Calu3 (cell line): ENCODE results near the gene SLC35F1. TPM values are rescaled to one million over a fixed set of nuclear protein-coding genes. Genes with fewer than 3 reads are reported as not detected.

Experiments
- BruUV-seq: library from RNA; stranded (reverse); fragments of 400-500 nt; replicated peaks from 2 replicates; lab custom pipeline; 2021; lab: Mats Ljungman, UMichigan
- CTCF ChIA-PET: fragments of 300-600 bp; sonication (Branson Sonifier 250); formaldehyde crosslinking; loops from one replicate; lab custom pipeline; 2022; ENCODE audit warnings: antibody characterized with exemption; lab: Charles Lee
- DNase-seq: peaks from one replicate; pipeline ENCODE4 v3.0.0; 2022
- H3K27ac Mint-ChIP-seq: one replicate; pipeline ENCODE4 v1.8.0; 2022; ENCODE audit warnings: mixed read lengths; ENCODE audit not compliant: unreplicated experiment
- H3K27me3 Mint-ChIP-seq: one replicate; pipeline ENCODE4 v1.8.0; 2022; ENCODE audit warnings: mixed read lengths; ENCODE audit not compliant: unreplicated experiment
- H3K36me3 Mint-ChIP-seq: one replicate; pipeline ENCODE4 v1.8.0; 2022; ENCODE audit warnings: mild to moderate bottlenecking, moderate library complexity, mixed read lengths; ENCODE audit not compliant: insufficient read depth, unreplicated experiment
- H3K4me1 Mint-ChIP-seq: one replicate; pipeline ENCODE4 v1.8.0; 2022; ENCODE audit warnings: mild to moderate bottlenecking, low read depth, mixed read lengths; ENCODE audit not compliant: unreplicated experiment
- H3K4me3 Mint-ChIP-seq: one replicate; pipeline ENCODE4 v1.8.0; 2022; ENCODE audit warnings: mild to moderate bottlenecking, low read depth, moderate library complexity, mixed read lengths; ENCODE audit not compliant: unreplicated experiment
- H3K9me3 Mint-ChIP-seq: one replicate; pipeline ENCODE4 v1.8.0; 2022; ENCODE audit warnings: low read depth, mixed read lengths; ENCODE audit not compliant: unreplicated experiment
- intact Hi-C: fragments of 100-400 bp; cut with micrococcal nuclease; formaldehyde crosslinking; loops from one replicate; pipeline ENCODE4 v1.10.0; 2022; ENCODE audit not compliant: unreplicated experiment
- total RNA-seq: library from RNA; stranded (reverse); gene quantifications from 2 replicates; pipeline ENCODE4 v1.2.3, GENCODE V29; 2022
- TF ChIP-seq, protein P1 (sequence below): fragments of 200-600 bp; IDR thresholded peaks from one replicate; pipeline ENCODE4 v1.8.0; 2022; ENCODE audit warnings: antibody characterized with exemption; ENCODE audit not compliant: unreplicated experiment

Gene SLC35F1
- total RNA-seq, 1 experiment from 2014 or later: not detected

DNA sequence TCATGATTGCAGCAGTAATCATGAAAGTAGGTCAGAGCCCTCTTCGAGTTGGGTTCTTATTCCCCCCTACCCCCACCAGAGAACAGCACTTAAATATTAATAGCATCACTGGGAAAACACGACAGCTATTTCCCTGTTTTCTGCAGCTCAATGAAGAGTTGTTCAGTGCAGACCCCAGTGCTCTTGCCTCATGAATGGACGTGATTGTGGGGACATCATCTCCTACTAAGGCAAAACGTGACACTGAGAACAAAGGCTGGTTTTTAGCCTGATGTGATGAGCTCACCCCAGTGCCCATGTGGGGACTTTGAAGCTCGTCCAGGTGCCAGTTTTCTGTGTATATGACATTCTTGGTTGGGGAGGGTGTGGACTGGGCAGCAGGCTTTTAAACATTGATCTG lies 105.9 kb downstream of the SLC35F1 start:
- H3K9me3 Mint-ChIP-seq: peaks cover 3% of the 10 kb centered on the region
- no peaks in the 10 kb centered on the region for H3K36me3 Mint-ChIP-seq
- H3K4me1 Mint-ChIP-seq: no peaks in the 10 kb centered on the region
- CTCF ChIA-PET: no interaction called here
- intact Hi-C loops: no loop called here
- H3K4me3 Mint-ChIP-seq: no peak overlapping the region
- TF ChIP-seq, protein P1, sequence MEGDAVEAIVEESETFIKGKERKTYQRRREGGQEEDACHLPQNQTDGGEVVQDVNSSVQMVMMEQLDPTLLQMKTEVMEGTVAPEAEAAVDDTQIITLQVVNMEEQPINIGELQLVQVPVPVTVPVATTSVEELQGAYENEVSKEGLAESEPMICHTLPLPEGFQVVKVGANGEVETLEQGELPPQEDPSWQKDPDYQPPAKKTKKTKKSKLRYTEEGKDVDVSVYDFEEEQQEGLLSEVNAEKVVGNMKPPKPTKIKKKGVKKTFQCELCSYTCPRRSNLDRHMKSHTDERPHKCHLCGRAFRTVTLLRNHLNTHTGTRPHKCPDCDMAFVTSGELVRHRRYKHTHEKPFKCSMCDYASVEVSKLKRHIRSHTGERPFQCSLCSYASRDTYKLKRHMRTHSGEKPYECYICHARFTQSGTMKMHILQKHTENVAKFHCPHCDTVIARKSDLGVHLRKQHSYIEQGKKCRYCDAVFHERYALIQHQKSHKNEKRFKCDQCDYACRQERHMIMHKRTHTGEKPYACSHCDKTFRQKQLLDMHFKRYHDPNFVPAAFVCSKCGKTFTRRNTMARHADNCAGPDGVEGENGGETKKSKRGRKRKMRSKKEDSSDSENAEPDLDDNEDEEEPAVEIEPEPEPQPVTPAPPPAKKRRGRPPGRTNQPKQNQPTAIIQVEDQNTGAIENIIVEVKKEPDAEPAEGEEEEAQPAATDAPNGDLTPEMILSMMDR: no peak
- H3K27ac Mint-ChIP-seq: no peak overlapping the region
- no TSS peak for BruUV-seq
- no peak for DNase-seq
- H3K27me3 Mint-ChIP-seq: no peaks in the 10 kb centered on the region

DNA sequence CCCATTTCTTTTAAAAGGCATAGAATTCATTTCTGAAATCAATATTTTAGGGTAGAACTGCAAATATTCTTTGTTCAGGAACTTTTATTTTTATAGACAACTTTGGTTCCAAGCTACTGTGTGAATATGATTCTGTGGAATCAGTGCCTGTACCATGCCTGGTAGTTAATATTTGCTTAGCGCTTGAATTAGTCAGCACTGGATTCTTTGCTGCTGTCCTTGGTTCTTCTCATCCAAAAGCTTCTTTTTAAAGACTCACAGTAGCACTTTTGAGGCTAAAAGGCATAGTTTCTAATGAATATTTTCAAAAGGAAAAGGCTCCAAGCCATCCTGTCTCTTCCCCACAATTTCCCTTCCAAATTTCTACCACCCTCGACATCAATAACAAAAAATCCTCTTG lies 109.5 kb downstream of the SLC35F1 start:
- intact Hi-C loops: no loop called here
- Mint-ChIP-seq H3K36me3 (no peaks in the 10 kb centered on the region), H3K27ac (no peak overlapping the region), H3K9me3 (peaks cover 3% of the 10 kb centered on the region), H3K4me3 (no peak overlapping the region), H3K4me1 (no peaks in the 10 kb centered on the region), H3K27me3 (no peaks in the 10 kb centered on the region)
- TF ChIP-seq, protein P1: no peak
- no peak for DNase-seq
- CTCF ChIA-PET: no interaction called here
- no TSS peak for BruUV-seq

DNA sequence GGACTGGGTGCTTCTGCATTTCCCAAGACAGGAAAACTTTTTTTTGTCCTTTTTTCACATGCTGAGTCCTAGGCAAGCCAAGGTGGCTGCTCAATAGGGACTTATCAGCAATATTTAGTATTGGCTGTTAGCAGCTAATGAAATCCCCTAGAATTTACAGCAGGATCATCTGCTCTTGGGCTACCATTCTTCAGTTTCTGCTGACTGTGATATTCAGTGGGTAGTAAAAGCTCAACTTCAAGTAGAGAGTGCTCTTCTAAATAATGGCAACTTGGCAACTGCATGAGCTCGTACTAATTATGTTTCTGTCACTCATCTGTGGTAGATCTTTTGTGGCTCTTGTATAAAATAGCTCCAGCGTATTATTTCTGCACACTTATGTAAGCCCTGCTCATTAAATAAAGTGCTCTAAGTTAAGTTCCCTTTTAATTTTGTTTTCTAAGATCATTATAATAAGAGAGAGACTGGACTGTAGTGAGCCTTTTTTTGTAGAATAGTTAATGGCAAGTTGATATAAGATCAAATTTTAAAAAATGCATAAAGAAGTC lies 110.3 kb downstream of the SLC35F1 start:
- no TSS peak for BruUV-seq
- H3K27me3 Mint-ChIP-seq: no peaks in the 10 kb centered on the region
- H3K4me3 Mint-ChIP-seq: no peak overlapping the region
- TF ChIP-seq, protein P1: no peak
- H3K27ac Mint-ChIP-seq: no peak overlapping the region
- no peaks in the 10 kb centered on the region for H3K36me3 Mint-ChIP-seq
- peaks cover 3% of the 10 kb centered on the region for H3K9me3 Mint-ChIP-seq
- no peaks in the 10 kb centered on the region for H3K4me1 Mint-ChIP-seq
- intact Hi-C loops: no loop called here
- CTCF ChIA-PET: no interaction called here
- DNase-seq: no peak

DNA sequence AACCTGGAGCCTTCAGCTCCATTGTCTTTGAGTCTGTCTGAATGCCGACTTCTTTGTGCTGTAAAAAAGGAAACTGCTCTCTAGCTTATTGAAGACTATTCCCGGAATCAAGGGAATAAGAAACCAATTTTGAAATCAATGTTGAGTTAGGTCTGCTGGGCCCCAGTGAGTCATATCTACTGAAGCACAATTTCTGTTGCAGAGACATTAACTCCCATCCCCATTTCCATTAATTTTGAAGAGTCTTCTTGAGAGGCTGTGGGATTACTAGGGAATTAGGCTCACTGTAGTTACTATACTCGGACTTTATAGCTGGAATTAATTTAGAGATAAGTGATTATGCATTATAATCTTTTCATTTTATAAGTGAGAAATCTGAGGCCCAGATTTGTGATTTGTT lies 116.7 kb downstream of the SLC35F1 start:
- H3K4me1 Mint-ChIP-seq: no peaks in the 10 kb centered on the region
- no peaks in the 10 kb centered on the region for H3K9me3 Mint-ChIP-seq
- BruUV-seq: no TSS peak
- TF ChIP-seq, protein P1: no peak
- no peak overlapping the region for H3K4me3 Mint-ChIP-seq
- no peaks in the 10 kb centered on the region for H3K36me3 Mint-ChIP-seq
- intact Hi-C loops: no loop called here
- H3K27me3 Mint-ChIP-seq: peaks cover 11% of the 10 kb centered on the region
- no peak for DNase-seq
- CTCF ChIA-PET: no interaction called here
- H3K27ac Mint-ChIP-seq: no peak overlapping the region
